Caco-2 (cell line): ENCODE data around the gene EWSR1. TPM values are rescaled to one million over a fixed set of nuclear protein-coding genes. Genes with fewer than 3 reads are reported as not detected.
A peak's percentile ranks its signal among the peaks of the same experiment; 100 is the strongest.

Source experiments
- BruUV-seq: library from RNA; stranded (reverse); fragments of 400-500 nt; replicated peaks from 2 replicates; lab custom pipeline; 2021; lab: Mats Ljungman, UMichigan
- CTCF ChIA-PET: fragments of 300-600 bp; sonication (Branson Sonifier 250); formaldehyde crosslinking; loops from one replicate; lab custom pipeline; 2022; ENCODE audit warnings: antibody characterized with exemption; lab: Charles Lee
- POLR2A ChIA-PET: fragments of 300-600 bp; sonication (Branson Sonifier 250); formaldehyde crosslinking; loops from one replicate; lab custom pipeline; 2022; ENCODE audit warnings: antibody characterized with exemption; lab: Charles Lee
- DNase-seq, 2 experiments: peaks; one replicate each; pipeline versions ENCODE4 v3.0.0 to v3.0.0-alpha.2; 2020 to 2022
- H3K27me3 ChIP-seq: replicated peaks from 2 replicates; pipeline ENCODE4 v1.6.0; 2011; ENCODE audit warnings: low read length; ENCODE audit not compliant: control insufficient read depth, insufficient read depth
- H3K36me3 ChIP-seq: 2 replicates; pipeline ENCODE4 v1.5.1; 2011; ENCODE audit warnings: low read length; ENCODE audit not compliant: control insufficient read depth, insufficient read depth
- H3K4me1 ChIP-seq: fragments of 250-450 bp; sonication (Bioruptor Pico); 2 replicates; pipeline ENCODE4 v1.5.1; 2020; ENCODE audit warnings: mild to moderate bottlenecking
- H3K4me3 ChIP-seq: 2 replicates; pipeline ENCODE4 v1.5.1; 2011; ENCODE audit warnings: low read depth, mild to moderate bottlenecking, control low read depth, low read length
- H3K9me3 ChIP-seq: fragments of 250-450 bp; sonication (Bioruptor Pico); 2 replicates; pipeline ENCODE4 v1.5.1; 2020; ENCODE audit warnings: mild to moderate bottlenecking, moderate library complexity
- H3K27ac Mint-ChIP-seq: one replicate; pipeline ENCODE4 v1.8.0; 2022; ENCODE audit warnings: mixed read lengths; ENCODE audit not compliant: unreplicated experiment
- H3K27me3 Mint-ChIP-seq: one replicate; pipeline ENCODE4 v1.8.0; 2022; ENCODE audit warnings: mixed read lengths; ENCODE audit not compliant: insufficient read depth, unreplicated experiment
- H3K36me3 Mint-ChIP-seq: one replicate; pipeline ENCODE4 v1.8.0; 2022; ENCODE audit warnings: mild to moderate bottlenecking, mixed read lengths; ENCODE audit not compliant: insufficient read depth, unreplicated experiment
- H3K4me1 Mint-ChIP-seq: one replicate; pipeline ENCODE4 v1.8.0; 2022; ENCODE audit warnings: low read depth, mixed read lengths; ENCODE audit not compliant: unreplicated experiment
- H3K4me3 Mint-ChIP-seq: one replicate; pipeline ENCODE4 v1.8.0; 2022; ENCODE audit warnings: mild to moderate bottlenecking, moderate library complexity, mixed read lengths; ENCODE audit not compliant: unreplicated experiment
- H3K9me3 Mint-ChIP-seq: one replicate; pipeline ENCODE4 v1.8.0; 2022; ENCODE audit warnings: mixed read lengths; ENCODE audit not compliant: unreplicated experiment
- intact Hi-C: fragments of 100-400 bp; cut with micrococcal nuclease; formaldehyde crosslinking; loops from one replicate; pipeline ENCODE4 v1.10.0; 2022; ENCODE audit not compliant: unreplicated experiment
- total RNA-seq: library from RNA; stranded (reverse); gene quantifications from 2 replicates; pipeline ENCODE4 v1.2.3, GENCODE V29; 2022
- TF ChIP-seq, protein P1 (sequence below), 2 experiments: fragments of 200-600 bp in 1 of 2; IDR thresholded peaks; 1 replicate in 1 of 2; 2 replicates in 1 of 2; pipeline versions ENCODE4 v1.5.1 to v1.8.0; 2011 to 2022; ENCODE audit warnings: antibody characterized with exemption in 1 of 2, control low read depth in 1 of 2, inconsistent platforms in 1 of 2, low read depth in 1 of 2, low read length in 1 of 2, mild to moderate bottlenecking in 1 of 2, moderate library complexity in 1 of 2; ENCODE audit not compliant: insufficient read depth in 1 of 2, severe bottlenecking in 1 of 2, unreplicated experiment in 1 of 2

The EWSR1 gene
- total RNA-seq, 1 experiment from 2014 or later, result 358 TPM

DNA sequence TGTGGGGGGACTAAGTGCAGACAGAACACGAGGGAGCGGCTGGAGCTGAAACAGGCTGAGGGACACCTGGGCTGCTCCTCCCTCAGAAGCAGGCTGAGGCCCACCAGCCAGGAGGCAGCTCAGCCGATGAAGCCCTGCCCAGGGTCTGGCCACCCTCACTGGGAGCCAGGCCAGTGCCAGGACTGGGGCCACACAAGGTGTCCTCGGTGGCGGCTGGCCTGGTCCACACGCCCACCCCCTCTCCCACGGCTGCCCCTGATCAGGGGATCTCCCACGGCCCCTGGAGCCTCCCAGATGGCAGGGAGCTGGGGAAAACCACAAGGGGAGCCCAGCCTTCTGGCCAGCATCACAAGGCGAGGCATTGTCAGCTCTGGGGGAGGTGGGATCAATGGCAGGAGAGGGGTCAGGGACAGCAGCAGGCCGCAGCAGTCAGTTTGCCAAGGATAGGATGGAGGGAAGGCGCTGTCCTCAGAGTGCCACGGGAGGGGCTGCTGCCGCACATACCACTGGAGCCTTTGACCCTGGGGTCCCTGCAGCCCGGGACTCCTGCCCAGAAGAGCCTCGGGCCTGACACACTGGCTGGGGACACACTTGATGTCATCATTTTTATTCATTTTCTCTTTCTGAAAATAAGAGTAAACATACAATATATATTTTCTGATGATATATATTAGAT is 59.2 kb downstream of the EWSR1 start:
- no peak overlapping the region for H3K27ac Mint-ChIP-seq
- Histone ChIP-seq H3K36me3 (no peaks in the 10 kb centered on the region; the same call in 1 of the 2 replicates), H3K9me3 (no peaks in the 10 kb centered on the region), H3K27me3 (no peaks in the 10 kb centered on the region), H3K4me1 (no peaks in the 10 kb centered on the region), H3K4me3 (no peak overlapping the region)
- H3K9me3 Mint-ChIP-seq, result no peaks in the 10 kb centered on the region
- TF ChIP-seq, protein P1, sequence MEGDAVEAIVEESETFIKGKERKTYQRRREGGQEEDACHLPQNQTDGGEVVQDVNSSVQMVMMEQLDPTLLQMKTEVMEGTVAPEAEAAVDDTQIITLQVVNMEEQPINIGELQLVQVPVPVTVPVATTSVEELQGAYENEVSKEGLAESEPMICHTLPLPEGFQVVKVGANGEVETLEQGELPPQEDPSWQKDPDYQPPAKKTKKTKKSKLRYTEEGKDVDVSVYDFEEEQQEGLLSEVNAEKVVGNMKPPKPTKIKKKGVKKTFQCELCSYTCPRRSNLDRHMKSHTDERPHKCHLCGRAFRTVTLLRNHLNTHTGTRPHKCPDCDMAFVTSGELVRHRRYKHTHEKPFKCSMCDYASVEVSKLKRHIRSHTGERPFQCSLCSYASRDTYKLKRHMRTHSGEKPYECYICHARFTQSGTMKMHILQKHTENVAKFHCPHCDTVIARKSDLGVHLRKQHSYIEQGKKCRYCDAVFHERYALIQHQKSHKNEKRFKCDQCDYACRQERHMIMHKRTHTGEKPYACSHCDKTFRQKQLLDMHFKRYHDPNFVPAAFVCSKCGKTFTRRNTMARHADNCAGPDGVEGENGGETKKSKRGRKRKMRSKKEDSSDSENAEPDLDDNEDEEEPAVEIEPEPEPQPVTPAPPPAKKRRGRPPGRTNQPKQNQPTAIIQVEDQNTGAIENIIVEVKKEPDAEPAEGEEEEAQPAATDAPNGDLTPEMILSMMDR (IDR thresholded peaks at IDR 0.05; ENCODE audit: insufficient read depth in 1 of 2, low read depth in 1 of 2, low read length in 1 of 2, severe bottlenecking in 1 of 2, unreplicated experiment in 1 of 2), result no peak
- no peaks in the 10 kb centered on the region for H3K4me1 Mint-ChIP-seq
- POLR2A ChIA-PET, result no interaction called here
- no peaks in the 10 kb centered on the region for H3K27me3 Mint-ChIP-seq
- intact Hi-C loops, result no loop called here
- BruUV-seq, result no TSS peak
- DNase-seq, result no peak
- peaks cover 3% of the 10 kb centered on the region for H3K36me3 Mint-ChIP-seq
- CTCF ChIA-PET, result interaction anchor here (1.5 kb wide), 1 partner anchor 21 kb away, joined by 4 read pairs; the partner anchor contains the start of gene GAS2L1
- no peak overlapping the region for H3K4me3 Mint-ChIP-seq

DNA sequence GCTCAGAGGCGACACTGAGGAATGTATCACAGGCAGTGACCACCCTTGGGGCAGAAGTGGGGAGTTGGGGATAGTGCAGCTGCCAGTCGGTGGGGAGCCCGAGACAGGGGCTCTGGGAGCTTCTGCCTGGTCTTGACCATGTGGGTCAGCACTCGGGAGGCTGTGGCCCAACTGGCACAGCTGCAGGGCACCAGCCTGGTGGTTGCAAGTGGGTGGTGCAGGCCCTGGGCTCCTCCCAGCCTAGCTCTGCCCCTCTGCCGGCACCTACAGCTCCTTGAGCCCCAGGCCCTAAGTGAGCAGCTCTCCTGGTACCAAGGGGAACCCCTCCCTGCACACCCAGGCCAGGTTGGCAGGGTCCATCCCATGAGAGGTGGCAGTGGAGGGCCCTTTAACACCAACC is 60.0 kb downstream of the EWSR1 start:
- CTCF ChIA-PET, result interaction anchor here (1.5 kb wide), 1 partner anchor 21 kb away, joined by 4 read pairs; the partner anchor contains the start of gene GAS2L1
- H3K27me3 Mint-ChIP-seq, result no peaks in the 10 kb centered on the region
- POLR2A ChIA-PET, result no interaction called here
- Histone ChIP-seq H3K4me1 (no peaks in the 10 kb centered on the region), H3K9me3 (no peaks in the 10 kb centered on the region), H3K27me3 (no peaks in the 10 kb centered on the region), H3K36me3 (no peaks in the 10 kb centered on the region; the same call in 1 of the 2 replicates), H3K4me3 (no peak overlapping the region)
- H3K36me3 Mint-ChIP-seq, result peaks cover 7% of the 10 kb centered on the region
- no peaks in the 10 kb centered on the region for H3K4me1 Mint-ChIP-seq
- no peak overlapping the region for H3K27ac Mint-ChIP-seq
- H3K9me3 Mint-ChIP-seq, result no peaks in the 10 kb centered on the region
- TF ChIP-seq, protein P1 (IDR thresholded peaks at IDR 0.05; ENCODE audit: insufficient read depth in 1 of 2, low read depth in 1 of 2, low read length in 1 of 2, severe bottlenecking in 1 of 2, unreplicated experiment in 1 of 2), result no peak
- intact Hi-C loops, result no loop called here
- H3K4me3 Mint-ChIP-seq, result no peak overlapping the region
- DNase-seq, result no peak
- BruUV-seq, result TSS peak; percentile 42

DNA sequence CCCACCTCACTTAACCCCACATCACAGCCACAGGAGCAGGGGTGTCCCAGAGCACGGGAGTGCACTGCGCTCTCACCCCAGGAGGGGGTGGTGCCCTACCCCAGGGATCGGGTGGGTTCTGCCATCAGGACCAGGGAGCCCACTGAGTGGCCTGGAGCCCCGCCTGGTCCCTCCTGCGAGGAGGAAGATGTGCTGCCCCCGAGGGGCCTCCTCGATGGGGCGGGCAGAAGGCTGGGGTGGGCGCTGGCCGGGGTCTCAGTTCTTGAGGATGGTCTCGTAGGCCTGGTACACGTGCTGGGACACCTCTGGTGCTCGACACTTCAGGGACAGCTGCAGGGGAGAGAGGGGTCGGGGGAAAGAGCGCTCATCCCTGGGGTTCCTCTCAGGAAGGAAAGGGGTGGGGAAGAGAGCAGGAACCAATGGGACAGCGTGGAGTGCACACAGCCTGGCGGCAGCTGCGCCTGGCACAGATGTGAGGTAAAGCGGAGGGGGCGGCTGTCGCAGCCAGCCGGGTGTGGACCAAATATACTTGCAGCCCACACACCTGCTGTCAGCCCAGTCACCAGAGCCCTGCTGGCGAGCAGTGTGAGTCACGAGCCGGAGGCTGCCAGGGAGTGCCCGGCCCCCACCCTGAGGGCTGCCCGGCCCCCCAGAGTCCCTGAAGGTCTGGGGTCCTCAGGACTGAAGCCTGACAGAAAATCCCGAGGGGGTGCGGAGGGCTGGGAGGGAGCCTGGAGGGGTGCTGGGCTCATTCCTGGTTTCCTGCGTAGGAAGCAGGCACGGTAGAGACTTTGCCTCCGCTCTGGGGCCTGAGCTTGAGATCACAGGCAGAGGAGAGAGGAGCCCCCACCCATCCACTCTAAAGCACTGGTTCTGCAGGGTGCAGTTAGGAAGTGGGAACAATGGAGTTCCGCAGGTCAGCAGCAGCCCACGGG is 60.8 kb downstream of the EWSR1 start:
- Histone ChIP-seq H3K9me3 (no peaks in the 10 kb centered on the region), H3K4me1 (no peaks in the 10 kb centered on the region), H3K36me3 (no peaks in the 10 kb centered on the region; the same call in 1 of the 2 replicates), H3K27me3 (no peaks in the 10 kb centered on the region), H3K4me3 (no peak overlapping the region)
- no peaks in the 10 kb centered on the region for H3K9me3 Mint-ChIP-seq
- H3K4me3 Mint-ChIP-seq, result no peak overlapping the region
- no peaks in the 10 kb centered on the region for H3K27me3 Mint-ChIP-seq
- ChIA-PET CTCF (interaction anchor here (1.5 kb wide), 1 partner anchor 22 kb away, joined by 4 read pairs; the partner anchor contains the start of gene GAS2L1), POLR2A (no interaction called here)
- intact Hi-C loops, result no loop called here
- no peak for DNase-seq
- H3K4me1 Mint-ChIP-seq, result no peaks in the 10 kb centered on the region
- no peak overlapping the region for H3K27ac Mint-ChIP-seq
- no TSS peak for BruUV-seq
- H3K36me3 Mint-ChIP-seq, result peaks cover 14% of the 10 kb centered on the region
- TF ChIP-seq, protein P1 (IDR thresholded peaks at IDR 0.05; ENCODE audit: insufficient read depth in 1 of 2, low read depth in 1 of 2, low read length in 1 of 2, severe bottlenecking in 1 of 2, unreplicated experiment in 1 of 2), result peak in 1 of 2 experiments; percentile 2
